HCT116 (cell line): Measurements from ENCODE around the gene PHF13. TPM values are rescaled to one million over a fixed set of nuclear protein-coding genes. Genes with fewer than 3 reads are reported as not detected.

ENCODE experiments used
- ATAC-seq: fragments of 200-7000 bp; cut with Tn5 transposase; 2 replicates; pipeline ENCODE4 v1.9.1; 2020; ENCODE audit warnings: mild to moderate bottlenecking, moderate library complexity
- BruUV-seq: library from RNA; stranded (reverse); fragments of 400-500 nt; replicated peaks from 2 replicates; lab custom pipeline; 2021; lab: Mats Ljungman, UMichigan
- CTCF ChIA-PET: fragments of 300-600 bp; sonication (Branson Sonifier 250); formaldehyde crosslinking; loops from one replicate; lab custom pipeline; 2021; ENCODE audit warnings: antibody characterized with exemption; lab: Charles Lee
- POLR2A ChIA-PET: fragments of 300-600, 350-600 bp; sonication (Branson Sonifier 250); formaldehyde crosslinking; loops from one replicate; lab custom pipeline; 2021; ENCODE audit warnings: antibody characterized with exemption; lab: Charles Lee
- RAD21 ChIA-PET, 2 experiments: fragments of 300-600 bp; sonication (Branson Sonifier 250); formaldehyde crosslinking; loops; one replicate each; lab custom pipeline; 2023; ENCODE audit warnings: low total read pairs in 2 of 2; ENCODE audit not compliant: uncharacterized antibody in 2 of 2, unreplicated experiment in 2 of 2, low non-redundant PET in 1 of 2; lab: Charles Lee
- DNase-seq: peaks from one replicate; pipeline ENCODE4 v3.0.0-alpha.2; 2010; ENCODE audit warnings: low read depth, low spot score
- H2AFZ ChIP-seq: fragments of 200-600 bp; shearing (Covaris generic), sonication (generic); 2 replicates; pipeline ENCODE4 v1.6.1; 2017; ENCODE audit warnings: low read depth, mixed run types, mixed read lengths, antibody characterized with exemption, low read length; ENCODE audit not compliant: poor library complexity, severe bottlenecking
- H3K27ac ChIP-seq: 2 replicates; pipeline ENCODE4 v1.5.1; 2012; ENCODE audit warnings: low read depth, low read length
- H3K27me3 ChIP-seq: fragments of 200-600 bp; sonication (generic); 2 replicates; pipeline ENCODE4 v1.6.1; 2016; ENCODE audit warnings: mixed run types, low read length, mixed read lengths; ENCODE audit not compliant: insufficient read depth
- H3K36me3 ChIP-seq, 2 experiments: fragments of 200-500 bp in 1 of 2; fragments of 200-600 bp in 1 of 2; sonication (Bioruptor generic) in 1 of 2; sonication (generic) in 1 of 2; 2 replicates each; pipeline versions ENCODE4 v1.5.1 to v1.6.1; 2014 to 2016; ENCODE audit warnings: low read length in 2 of 2, inconsistent platforms in 1 of 2, mixed read lengths in 1 of 2, mixed run types in 1 of 2; ENCODE audit not compliant: insufficient read depth in 2 of 2, control insufficient read depth in 1 of 2
- H3K4me1 ChIP-seq, 2 experiments: fragments of 200-600 bp in 1 of 2; sonication (generic) in 1 of 2; 2 replicates each; pipeline versions ENCODE4 v1.5.1 to v1.6.1; 2012 to 2017; ENCODE audit warnings: low read length in 2 of 2, inconsistent platforms in 1 of 2, mild to moderate bottlenecking in 1 of 2, mixed read lengths in 1 of 2, mixed run types in 1 of 2, moderate library complexity in 1 of 2; ENCODE audit not compliant: insufficient read depth in 2 of 2, control insufficient read depth in 1 of 2
- H3K4me2 ChIP-seq: fragments of 200-600 bp; sonication (generic); 2 replicates; pipeline ENCODE4 v1.6.1; 2017; ENCODE audit warnings: mixed run types, low read length, mixed read lengths
- H3K4me3 ChIP-seq, 2 experiments: fragments of 200-600 bp in 1 of 2; sonication (generic) in 1 of 2; replicated peaks in 1 of 2; 2 replicates each; pipeline ENCODE4 v1.5.1; 2011 to 2016; ENCODE audit warnings: low read length in 2 of 2, control low read depth in 1 of 2, low read depth in 1 of 2, mild to moderate bottlenecking in 1 of 2, mixed read lengths in 1 of 2, mixed run types in 1 of 2
- H3K79me2 ChIP-seq: fragments of 200-600 bp; sonication (generic); 2 replicates; pipeline ENCODE4 v1.6.1; 2017; ENCODE audit warnings: mild to moderate bottlenecking, mixed run types, low read length, moderate library complexity, mixed read lengths; ENCODE audit not compliant: insufficient read depth
- H3K9ac ChIP-seq: fragments of 200-600 bp; sonication (generic); 2 replicates; pipeline ENCODE4 v1.6.1; 2016; ENCODE audit warnings: low read length, mixed read lengths
- H3K9me2 ChIP-seq: fragments of 200-600 bp; sonication (generic), shearing (Covaris generic); 2 replicates; pipeline ENCODE4 v1.6.1; 2017; ENCODE audit warnings: mixed run types, mild to moderate bottlenecking, moderate library complexity; ENCODE audit not compliant: insufficient read depth
- H3K9me3 ChIP-seq, 2 experiments: fragments of 200-500 bp in 1 of 2; fragments of 200-600 bp in 1 of 2; sonication (Bioruptor generic) in 1 of 2; sonication (generic) in 1 of 2; 2 replicates each; pipeline ENCODE4 v1.6.1; 2014 to 2017; ENCODE audit warnings: low read length in 2 of 2, mixed read lengths in 2 of 2, inconsistent platforms in 1 of 2, low read depth in 1 of 2, mild to moderate bottlenecking in 1 of 2, mixed run types in 1 of 2, moderate library complexity in 1 of 2; ENCODE audit not compliant: control insufficient read depth in 1 of 2, insufficient read depth in 1 of 2
- H4K20me1 ChIP-seq: fragments of 200-600 bp; sonication (generic), shearing (Covaris generic); 2 replicates; pipeline ENCODE4 v1.6.1; 2017; ENCODE audit warnings: mixed run types, mild to moderate bottlenecking, moderate library complexity; ENCODE audit not compliant: insufficient read depth
- EZH2 ChIP-seq: fragments of 200-600 bp; sonication (generic); IDR thresholded peaks from 2 replicates; pipeline ENCODE4 v1.6.1; 2017; ENCODE audit warnings: antibody characterized with exemption, mixed run types
- POLR2AphosphoS5 ChIP-seq: IDR thresholded peaks from 2 replicates; pipeline ENCODE4 v1.6.1; 2011; ENCODE audit warnings: mild to moderate bottlenecking, low read depth, low read length, moderate library complexity
- intact Hi-C: fragments of 100-400 bp; cut with micrococcal nuclease; formaldehyde crosslinking; loops from 2 replicates; pipeline ENCODE4 v1.10.0; 2022
- total RNA-seq: library from RNA; stranded (reverse); gene quantifications from one replicate; pipeline ENCODE4 v1.2.1, GENCODE V29; 2021; ENCODE audit not compliant: unreplicated experiment

Gene PHF13
- total RNA-seq, 1 experiment from 2014 or later = 25.8 TPM

DNA sequence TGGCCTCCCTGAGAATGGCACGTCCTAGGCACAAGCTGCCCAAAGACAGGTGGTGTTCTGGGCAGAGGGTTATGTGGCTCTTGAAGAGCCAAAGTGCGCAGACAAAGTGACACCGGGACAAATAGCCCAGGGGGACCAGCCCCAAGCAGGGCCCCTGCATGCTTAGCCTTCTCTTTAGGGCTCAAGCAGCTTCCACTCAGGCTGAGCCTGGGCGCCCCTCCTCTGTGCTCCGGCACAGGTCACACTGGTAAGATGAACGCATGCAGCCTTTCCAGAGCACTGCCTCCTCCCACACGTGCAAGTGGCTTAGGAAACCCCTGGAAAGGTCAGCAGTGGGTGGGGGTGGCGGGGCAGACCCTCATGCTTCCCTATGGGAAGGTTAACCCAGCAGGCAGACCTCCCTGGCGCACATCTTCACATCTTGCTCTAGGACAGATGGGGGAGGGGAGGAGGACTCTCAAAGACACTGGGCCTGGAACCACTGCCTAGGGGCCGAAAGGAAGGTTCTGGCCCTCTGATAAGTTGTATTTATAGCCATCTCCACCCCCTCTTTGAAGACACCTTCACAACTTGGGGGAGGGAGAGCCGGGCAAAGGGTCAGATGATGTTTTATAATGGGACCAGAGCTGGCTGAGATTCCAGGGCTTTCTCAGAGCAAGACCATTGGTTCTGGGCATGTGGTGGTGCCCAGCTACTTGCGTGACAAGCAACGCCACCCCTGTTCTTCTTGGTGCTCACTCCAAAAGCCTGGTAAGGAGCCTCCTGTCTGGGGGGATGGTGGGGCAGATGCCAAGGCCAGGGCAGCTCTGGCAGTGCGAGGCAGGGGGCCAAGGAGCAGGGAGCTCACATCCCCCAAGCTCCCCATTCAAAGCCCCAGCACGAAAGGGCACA, 16.4 kb upstream of the PHF13 start:
- ChIA-PET CTCF (no interaction called here), RAD21 (no interaction called here), POLR2A (no interaction called here)
- Histone ChIP-seq H3K27me3 (no peaks in the 10 kb centered on the region), H3K27ac (no peak overlapping the region; the same call in 1 of the 2 replicates), H3K4me2 (no peak overlapping the region), H3K9me2 (no peaks in the 10 kb centered on the region), H4K20me1 (peaks cover 14% of the 10 kb centered on the region; the same call in 1 of the 2 replicates), H3K36me3 (peaks cover 22 to 72% of the 10 kb centered on the region in 2 experiments; a peak in 3 of 4 replicates), H3K9me3 (no peaks in the 10 kb centered on the region), H3K79me2 (peaks cover 95% of the 10 kb centered on the region), H2AFZ (no peak overlapping the region), H3K4me3 (no peak overlapping the region), H3K9ac (no peak overlapping the region), H3K4me1 (peaks cover 8 to 14% of the 10 kb centered on the region in 2 experiments)
- intact Hi-C loops = no loop called here
- BruUV-seq = no TSS peak
- TF ChIP-seq EZH2 = no peak
- no peak for TF ChIP-seq POLR2AphosphoS5
- DNase-seq (no peak), ATAC-seq (no peak)

DNA sequence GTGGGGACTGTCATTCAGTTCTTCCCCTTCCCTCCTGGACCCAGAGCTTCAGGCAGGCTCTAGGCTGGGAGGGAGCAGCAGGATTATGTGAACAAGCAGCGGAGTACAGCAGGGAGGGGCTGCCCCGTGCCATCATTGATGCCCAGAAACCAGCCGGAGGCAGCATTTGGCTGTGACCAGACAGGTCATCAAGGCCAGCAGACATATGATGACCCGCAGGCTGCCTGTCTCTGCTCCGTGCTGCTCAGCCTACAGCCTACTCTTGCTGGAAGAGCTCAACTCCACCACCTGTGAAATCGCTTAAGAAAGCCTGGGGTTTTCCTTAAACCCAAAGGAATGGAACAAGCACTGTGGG, 15.8 kb upstream of the PHF13 start:
- no peak overlapping the region for H2AFZ ChIP-seq
- peaks cover 22 to 66% of the 10 kb centered on the region in 2 experiments; a peak in 3 of 4 replicates for H3K36me3 ChIP-seq
- DNase-seq (no peak), ATAC-seq (no peak)
- H3K9me3 ChIP-seq = no peaks in the 10 kb centered on the region
- H3K79me2 ChIP-seq = peaks cover 94% of the 10 kb centered on the region
- ChIA-PET CTCF (no interaction called here), RAD21 (no interaction called here), POLR2A (interaction anchor here (0.6 kb wide), 1 partner anchor 18 kb away, joined by 3 read pairs; the partner anchor contains the start of gene ZBTB48)
- no peak for TF ChIP-seq EZH2
- no peaks in the 10 kb centered on the region for H3K9me2 ChIP-seq
- H3K4me2 ChIP-seq = no peak overlapping the region
- no peak overlapping the region for H3K9ac ChIP-seq
- intact Hi-C loops = no loop called here
- H4K20me1 ChIP-seq = peaks cover 14% of the 10 kb centered on the region; the same call in 1 of the 2 replicates
- peaks cover 8 to 14% of the 10 kb centered on the region in 2 experiments for H3K4me1 ChIP-seq
- no TSS peak for BruUV-seq
- H3K27me3 ChIP-seq = no peaks in the 10 kb centered on the region
- no peak overlapping the region for H3K27ac ChIP-seq
- H3K4me3 ChIP-seq = no peak overlapping the region
